ENCODE results near the gene SCUBE1. TPM values are rescaled to one million over a fixed set of nuclear protein-coding genes. Genes with fewer than 3 reads are reported as not detected.
"Not testable (repeated sequence)": the region's sequence is repeated elsewhere in the genome, so short reads cannot be mapped to it uniquely, and the experiment has no call there.

SCUBE1 gene
- total and polyA plus RNA-seq, 2 experiments from 2014 or later = 0.81 to 3.2 TPM

DNA sequence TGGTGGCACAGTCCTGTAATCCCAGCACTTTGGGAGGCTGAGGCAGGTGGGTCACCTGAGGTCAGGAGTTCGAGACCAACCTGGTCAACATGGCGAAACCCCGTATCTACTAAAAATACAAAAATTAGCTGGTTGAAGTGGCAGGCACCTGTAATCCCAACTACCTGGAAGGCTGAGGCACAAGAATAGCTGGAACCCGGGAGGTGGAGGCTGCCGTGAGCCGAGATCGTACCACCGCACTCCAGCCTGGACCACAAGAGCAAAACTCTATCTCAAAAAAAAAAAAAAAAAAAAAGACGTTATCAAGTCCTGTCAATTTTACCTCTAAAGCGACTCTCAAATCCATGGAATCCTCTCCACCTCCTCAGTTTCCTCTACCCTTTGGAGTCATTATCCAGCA is 12.5 kb upstream of the SCUBE1 start:
- H3K4me3 Mint-ChIP-seq; H4K20me1 ChIP-seq (replicated peaks; ENCODE audit: insufficient read depth); DNase-seq (ENCODE audit: low spot score); H3K4me1 ChIP-seq (ENCODE audit: insufficient read depth); H3K36me3 ChIP-seq (ENCODE audit: insufficient read depth); H3K4me3 ChIP-seq; H3F3A ChIP-seq (replicated peaks; ENCODE audit: low read depth); H3K27ac ChIP-seq (ENCODE audit: low read depth); H3K4me2 ChIP-seq; H3K27me3 Mint-ChIP-seq (ENCODE audit: insufficient read depth, low read depth, poor library complexity); H3K9me3 Mint-ChIP-seq; H3K27ac Mint-ChIP-seq; H3K4me1 Mint-ChIP-seq; H3K27me3 ChIP-seq (ENCODE audit: insufficient read depth); H3K9me2 ChIP-seq (ENCODE audit: insufficient read depth); H3K79me2 ChIP-seq (replicated peaks; ENCODE audit: insufficient read depth); ATAC-seq; H3K36me3 Mint-ChIP-seq (ENCODE audit: low read depth); H2AFZ ChIP-seq: not testable (repeated sequence)

GRCh38 chr22:43351966-43352345 is 8.8 kb upstream of the SCUBE1 start:
- Mint-ChIP-seq H3K27ac (no peak overlapping the region), H3K4me1 (peaks cover 6% of the 10 kb centered on the region; the same call in 2 of the 3 replicates), H3K36me3 (ENCODE audit: low read depth) (no peaks in the 10 kb centered on the region; the same call in 1 of the 3 replicates), H3K9me3 (peaks cover 2% of the 10 kb centered on the region; the same call in 1 of the 3 replicates), H3K27me3 (ENCODE audit: insufficient read depth, low read depth, poor library complexity) (peaks cover 8% of the 10 kb centered on the region), H3K4me3 (no peak overlapping the region)
- Histone ChIP-seq H3K4me2 (no peak overlapping the region), H4K20me1 (replicated peaks; ENCODE audit: insufficient read depth) (no peaks in the 10 kb centered on the region), H3K4me3 (no peak overlapping the region), H3K27me3 (ENCODE audit: insufficient read depth) (no peaks in the 10 kb centered on the region), H3K79me2 (replicated peaks; ENCODE audit: insufficient read depth) (no peaks in the 10 kb centered on the region), H3K27ac (ENCODE audit: low read depth) (no peak overlapping the region), H2AFZ (no peak overlapping the region), H3K9me2 (ENCODE audit: insufficient read depth) (no peaks in the 10 kb centered on the region), H3K36me3 (ENCODE audit: insufficient read depth) (no peaks in the 10 kb centered on the region), H3K4me1 (ENCODE audit: insufficient read depth) (no peaks in the 10 kb centered on the region), H3F3A (replicated peaks; ENCODE audit: low read depth) (no peaks in the 10 kb centered on the region)
- TF ChIP-seq NANOG (IDR thresholded peaks at IDR 0.05; ENCODE audit: borderline replicate concordance) (no peak), JUNB (IDR thresholded peaks at IDR 0.05; ENCODE audit: unreplicated experiment) (no peak), POLR2AphosphoS5 (IDR thresholded peaks at IDR 0.05; ENCODE audit: low read depth) (no peak), ZNF331 (CRISPR knock-in tag; IDR thresholded peaks at IDR 0.05; ENCODE audit: low read depth) (no peak), REST (IDR thresholded peaks at IDR 0.05; ENCODE audit: unreplicated experiment) (no peak), ZNF114 (CRISPR knock-in tag; IDR thresholded peaks at IDR 0.05) (no peak), CTCF (conservative IDR thresholded peaks at IDR 0.05; ENCODE audit: low read depth in 2 of 2) (no peak), EZH2 (IDR thresholded peaks at IDR 0.05; ENCODE audit: low read depth, unreplicated experiment) (no peak), CREB1 (CRISPR knock-in tag; IDR thresholded peaks at IDR 0.05; ENCODE audit: low read depth) (no peak), EZH2phosphoT487 (IDR thresholded peaks at IDR 0.05; ENCODE audit: unreplicated experiment) (no peak)
- TF ChIP-seq, protein P1, sequence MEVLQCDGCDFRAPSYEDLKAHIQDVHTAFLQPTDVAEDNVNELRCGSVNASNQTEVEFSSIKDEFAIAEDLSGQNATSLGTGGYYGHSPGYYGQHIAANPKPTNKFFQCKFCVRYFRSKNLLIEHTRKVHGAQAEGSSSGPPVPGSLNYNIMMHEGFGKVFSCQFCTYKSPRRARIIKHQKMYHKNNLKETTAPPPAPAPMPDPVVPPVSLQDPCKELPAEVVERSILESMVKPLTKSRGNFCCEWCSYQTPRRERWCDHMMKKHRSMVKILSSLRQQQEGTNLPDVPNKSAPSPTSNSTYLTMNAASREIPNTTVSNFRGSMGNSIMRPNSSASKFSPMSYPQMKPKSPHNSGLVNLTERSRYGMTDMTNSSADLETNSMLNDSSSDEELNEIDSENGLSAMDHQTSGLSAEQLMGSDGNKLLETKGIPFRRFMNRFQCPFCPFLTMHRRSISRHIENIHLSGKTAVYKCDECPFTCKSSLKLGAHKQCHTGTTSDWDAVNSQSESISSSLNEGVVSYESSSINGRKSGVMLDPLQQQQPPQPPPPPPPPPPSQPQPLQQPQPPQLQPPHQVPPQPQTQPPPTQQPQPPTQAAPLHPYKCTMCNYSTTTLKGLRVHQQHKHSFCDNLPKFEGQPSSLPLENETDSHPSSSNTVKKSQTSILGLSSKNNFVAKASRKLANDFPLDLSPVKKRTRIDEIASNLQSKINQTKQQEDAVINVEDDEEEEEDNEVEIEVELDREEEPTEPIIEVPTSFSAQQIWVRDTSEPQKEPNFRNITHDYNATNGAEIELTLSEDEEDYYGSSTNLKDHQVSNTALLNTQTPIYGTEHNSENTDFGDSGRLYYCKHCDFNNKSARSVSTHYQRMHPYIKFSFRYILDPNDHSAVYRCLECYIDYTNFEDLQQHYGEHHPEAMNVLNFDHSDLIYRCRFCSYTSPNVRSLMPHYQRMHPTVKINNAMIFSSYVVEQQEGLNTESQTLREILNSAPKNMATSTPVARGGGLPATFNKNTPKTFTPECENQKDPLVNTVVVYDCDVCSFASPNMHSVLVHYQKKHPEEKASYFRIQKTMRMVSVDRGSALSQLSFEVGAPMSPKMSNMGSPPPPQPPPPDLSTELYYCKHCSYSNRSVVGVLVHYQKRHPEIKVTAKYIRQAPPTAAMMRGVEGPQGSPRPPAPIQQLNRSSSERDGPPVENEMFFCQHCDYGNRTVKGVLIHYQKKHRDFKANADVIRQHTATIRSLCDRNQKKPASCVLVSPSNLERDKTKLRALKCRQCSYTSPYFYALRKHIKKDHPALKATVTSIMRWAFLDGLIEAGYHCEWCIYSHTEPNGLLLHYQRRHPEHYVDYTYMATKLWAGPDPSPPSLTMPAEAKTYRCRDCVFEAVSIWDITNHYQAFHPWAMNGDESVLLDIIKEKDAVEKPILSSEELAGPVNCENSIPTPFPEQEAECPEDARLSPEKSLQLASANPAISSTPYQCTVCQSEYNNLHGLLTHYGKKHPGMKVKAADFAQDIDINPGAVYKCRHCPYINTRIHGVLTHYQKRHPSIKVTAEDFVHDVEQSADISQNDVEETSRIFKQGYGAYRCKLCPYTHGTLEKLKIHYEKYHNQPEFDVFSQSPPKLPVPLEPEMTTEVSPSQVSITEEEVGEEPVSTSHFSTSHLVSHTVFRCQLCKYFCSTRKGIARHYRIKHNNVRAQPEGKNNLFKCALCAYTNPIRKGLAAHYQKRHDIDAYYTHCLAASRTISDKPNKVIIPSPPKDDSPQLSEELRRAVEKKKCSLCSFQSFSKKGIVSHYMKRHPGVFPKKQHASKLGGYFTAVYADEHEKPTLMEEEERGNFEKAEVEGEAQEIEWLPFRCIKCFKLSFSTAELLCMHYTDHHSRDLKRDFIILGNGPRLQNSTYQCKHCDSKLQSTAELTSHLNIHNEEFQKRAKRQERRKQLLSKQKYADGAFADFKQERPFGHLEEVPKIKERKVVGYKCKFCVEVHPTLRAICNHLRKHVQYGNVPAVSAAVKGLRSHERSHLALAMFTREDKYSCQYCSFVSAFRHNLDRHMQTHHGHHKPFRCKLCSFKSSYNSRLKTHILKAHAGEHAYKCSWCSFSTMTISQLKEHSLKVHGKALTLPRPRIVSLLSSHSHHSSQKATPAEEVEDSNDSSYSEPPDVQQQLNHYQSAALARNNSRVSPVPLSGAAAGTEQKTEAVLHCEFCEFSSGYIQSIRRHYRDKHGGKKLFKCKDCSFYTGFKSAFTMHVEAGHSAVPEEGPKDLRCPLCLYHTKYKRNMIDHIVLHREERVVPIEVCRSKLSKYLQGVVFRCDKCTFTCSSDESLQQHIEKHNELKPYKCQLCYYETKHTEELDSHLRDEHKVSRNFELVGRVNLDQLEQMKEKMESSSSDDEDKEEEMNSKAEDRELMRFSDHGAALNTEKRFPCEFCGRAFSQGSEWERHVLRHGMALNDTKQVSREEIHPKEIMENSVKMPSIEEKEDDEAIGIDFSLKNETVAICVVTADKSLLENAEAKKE (CRISPR knock-in tag; IDR thresholded peaks at IDR 0.05) = no peak
- ATAC-seq = no peak
- no peak for DNase-seq (ENCODE audit: low spot score)
